Stimulated activated CD8-positive, alpha-beta memory T cell treated with anti-CD3 and anti-CD28 coated beads, Interleukin-4, amount 100 ng/mL, for 24 hours (primary cell): ENCODE data around the gene RAC3.

ENCODE experiments used
- DNase-seq: peaks from one replicate; pipeline ENCODE4 v3.0.0-alpha.2; 2020; ENCODE audit warnings: low read depth

RAC3 gene

DNA sequence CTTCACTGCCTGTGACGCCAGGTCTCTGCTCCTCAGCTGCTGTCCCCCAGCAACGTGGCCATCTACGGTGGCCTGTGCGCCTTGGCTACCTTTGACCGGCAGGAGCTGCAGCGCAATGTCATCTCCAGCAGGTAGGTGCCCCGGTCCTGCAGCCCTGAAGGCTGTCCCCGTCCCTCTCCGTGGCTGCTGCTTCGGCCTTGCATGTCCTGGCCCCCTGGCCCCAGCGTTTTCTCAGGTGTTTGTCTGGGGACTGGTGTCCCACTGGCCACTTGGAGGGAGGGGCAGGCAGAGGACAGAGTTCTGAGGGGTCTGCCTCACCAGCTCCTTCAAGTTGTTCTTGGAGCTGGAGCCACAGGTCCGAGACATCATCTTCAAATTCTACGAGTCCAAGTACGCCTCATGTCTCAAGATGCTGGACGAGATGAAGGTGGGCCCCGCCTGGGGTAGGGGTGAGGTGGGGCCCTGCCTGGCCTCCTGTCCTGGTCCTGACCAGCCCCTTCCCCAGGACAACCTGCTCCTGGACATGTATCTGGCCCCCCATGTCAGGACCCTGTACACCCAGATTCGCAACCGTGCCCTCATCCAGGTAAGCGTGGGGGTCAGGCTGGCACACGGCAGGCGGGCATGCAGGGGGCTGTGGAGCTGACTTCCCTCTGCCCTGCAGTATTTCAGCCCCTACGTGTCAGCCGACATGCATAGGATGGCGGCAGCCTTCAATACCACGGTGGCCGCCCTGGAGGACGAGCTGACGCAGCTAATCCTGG lies 24.7 kb downstream of the RAC3 start:
- no peak for DNase-seq

DNA sequence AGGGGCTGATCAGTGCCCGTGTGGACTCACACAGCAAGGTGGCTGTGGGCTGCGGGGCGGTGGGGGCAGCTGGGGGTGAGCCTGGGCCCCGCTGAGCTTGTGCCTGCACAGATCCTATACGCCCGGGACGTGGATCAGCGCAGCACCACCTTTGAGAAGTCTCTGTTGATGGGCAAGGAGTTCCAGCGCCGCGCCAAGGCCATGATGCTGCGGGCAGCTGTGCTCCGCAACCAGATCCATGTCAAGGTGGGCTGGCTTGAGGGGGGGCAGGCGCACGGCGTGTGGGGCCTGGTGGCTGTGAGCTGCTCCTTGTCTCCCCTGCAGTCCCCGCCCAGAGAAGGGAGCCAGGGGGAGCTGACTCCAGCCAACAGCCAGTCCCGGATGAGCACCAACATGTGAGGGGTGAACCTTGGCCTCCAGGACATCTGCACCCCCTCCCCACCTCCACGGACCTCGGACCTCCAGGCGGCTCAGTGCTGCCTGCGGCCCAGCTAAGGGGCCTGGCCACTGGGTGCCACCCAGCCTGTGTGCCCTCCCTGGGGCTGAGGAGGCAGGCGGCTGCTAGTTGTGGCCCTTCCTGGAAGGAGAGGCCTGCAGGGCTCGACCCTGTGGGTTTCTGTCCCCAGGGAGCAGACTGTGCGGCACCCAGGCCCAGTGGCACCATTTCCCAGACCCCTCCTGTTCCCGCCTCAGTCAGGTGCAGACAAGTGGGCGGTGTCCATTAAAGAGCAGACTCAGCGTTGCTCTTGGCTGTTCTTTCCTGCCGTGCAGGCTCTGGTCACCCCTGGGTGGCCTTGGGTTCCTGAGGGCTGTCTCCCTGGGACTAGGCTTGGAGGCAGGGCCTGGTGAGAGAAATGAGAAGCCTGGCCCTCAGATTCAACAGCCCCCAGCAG lies 25.5 kb downstream of the RAC3 start:
- DNase-seq: no peak

DNA sequence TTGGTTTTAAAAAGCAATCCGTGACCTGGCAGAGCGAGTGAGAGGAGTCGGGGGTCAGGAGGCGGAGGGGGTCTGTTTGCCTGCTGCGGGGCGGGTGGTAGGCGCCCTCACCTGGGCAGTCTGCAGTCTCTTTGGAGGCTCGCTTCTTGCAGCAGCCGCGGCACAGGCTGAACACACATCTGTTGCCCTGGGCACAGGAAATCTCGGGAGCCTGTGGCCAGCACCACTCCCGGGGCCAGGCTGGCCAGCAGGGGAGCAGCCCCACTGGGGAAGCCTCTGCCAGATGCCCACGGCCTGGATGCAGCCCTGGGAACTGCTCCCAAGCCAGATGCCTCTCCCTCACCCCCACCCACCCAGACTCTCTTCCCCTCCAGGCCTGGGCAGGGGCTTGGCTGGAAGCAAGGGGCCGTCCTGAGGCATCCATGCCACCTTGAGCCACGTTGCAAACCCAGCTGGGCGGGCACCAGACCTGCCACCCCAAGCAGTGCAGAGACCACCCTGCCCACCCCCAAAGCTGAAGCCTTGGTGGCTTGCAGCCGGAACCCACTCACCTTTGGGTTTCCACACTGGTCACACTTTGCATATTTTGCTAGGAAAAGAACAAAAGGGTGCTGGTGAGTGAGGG lies 26.9 kb downstream of the RAC3 start:
- DNase-seq: no peak

DNA sequence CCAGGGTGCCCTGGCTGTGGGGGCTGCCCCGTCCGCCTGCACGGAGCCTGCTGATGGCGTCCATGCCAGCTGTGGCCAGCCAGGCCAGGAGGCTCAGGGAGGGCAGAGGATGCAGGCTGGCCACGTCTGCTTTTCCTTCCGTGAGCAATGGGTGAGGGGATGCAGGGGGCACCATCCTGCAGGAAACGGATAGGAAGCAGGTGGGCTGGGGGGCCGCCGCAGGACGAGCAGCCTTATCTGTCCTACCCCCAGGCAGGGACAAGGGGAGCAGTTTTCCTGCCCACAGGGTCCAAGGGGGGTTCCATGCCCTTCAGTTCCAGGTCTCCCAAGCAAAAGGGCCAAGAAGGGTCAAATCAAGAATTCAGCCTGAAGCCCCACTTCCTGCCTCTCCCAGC lies 27.4 kb downstream of the RAC3 start:
- DNase-seq: no peak

DNA sequence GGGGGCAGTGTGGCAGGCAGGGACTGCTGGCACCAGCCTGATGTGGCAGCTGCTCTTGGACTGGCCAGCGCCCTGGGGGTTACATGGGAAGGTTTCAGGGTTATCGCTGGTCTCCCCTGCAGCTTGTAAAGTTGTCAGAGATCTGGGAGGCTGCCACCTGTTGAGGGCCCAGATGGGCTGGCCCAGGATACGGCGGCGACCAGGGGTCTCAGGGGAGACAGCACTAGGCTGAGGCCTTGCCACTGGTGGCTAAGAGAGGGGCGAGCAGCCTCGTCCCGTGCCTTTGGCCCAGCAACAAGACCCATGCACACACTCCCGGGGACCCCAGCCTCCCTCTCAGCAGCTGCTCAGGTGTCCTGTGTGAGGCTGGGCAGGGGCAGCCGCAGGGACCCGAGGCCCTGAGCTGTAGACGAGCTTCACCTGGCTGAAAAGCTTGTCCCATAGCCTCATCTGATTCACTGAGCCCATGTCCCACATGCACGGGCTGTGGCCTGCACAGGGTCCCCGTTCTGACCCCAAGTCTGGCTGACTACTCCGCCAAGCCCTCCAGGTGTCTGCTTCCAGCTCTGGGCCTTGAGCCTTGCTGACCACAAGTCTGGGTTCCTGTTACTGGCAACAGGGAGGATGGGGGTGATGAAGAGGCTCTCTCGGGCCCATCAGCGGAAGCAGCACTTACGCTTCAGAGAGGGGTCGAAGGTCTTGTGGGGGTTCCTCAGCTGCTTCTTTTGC lies 28.0 kb downstream of the RAC3 start:
- no peak for DNase-seq

DNA sequence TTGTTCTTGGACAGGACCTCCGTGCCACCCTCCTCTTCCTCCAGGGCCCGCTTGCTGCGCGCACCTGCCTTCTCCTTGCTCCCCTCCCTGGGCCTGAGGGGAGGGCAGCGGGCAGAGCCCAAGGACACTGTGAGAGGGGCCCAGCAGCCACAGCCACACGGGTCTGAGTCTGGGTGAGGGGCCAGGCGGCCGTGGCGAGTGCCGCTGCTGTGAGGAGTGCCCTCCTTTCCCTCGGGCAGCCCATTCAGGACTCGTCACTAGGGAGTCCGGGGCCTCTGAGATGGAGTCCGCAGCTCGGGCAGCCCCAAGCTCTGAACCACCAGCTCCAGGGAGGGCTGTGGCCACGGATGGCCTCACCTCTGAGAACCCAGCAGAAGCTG lies 28.5 kb downstream of the RAC3 start:
- no peak for DNase-seq

DNA sequence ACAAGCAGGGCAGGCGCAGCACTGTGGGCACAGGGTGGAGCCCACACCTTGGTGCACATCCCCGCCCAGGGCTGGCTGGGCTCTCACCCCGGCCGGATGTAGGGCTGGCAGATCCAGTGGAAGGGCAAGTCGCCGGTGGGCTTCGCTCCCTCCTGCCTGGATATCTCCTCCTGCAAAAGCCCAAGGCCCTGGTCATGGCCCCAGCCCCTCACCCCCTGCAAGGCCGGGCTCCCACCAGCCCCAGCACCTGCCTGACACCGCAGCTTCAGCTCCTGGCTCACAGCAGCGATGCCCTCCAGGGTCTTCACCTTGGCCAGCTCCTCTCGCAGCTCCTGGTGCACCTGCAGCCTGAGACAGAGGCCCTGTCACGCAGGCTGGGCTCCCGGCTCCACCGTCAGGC lies 29.1 kb downstream of the RAC3 start:
- DNase-seq: no peak

DNA sequence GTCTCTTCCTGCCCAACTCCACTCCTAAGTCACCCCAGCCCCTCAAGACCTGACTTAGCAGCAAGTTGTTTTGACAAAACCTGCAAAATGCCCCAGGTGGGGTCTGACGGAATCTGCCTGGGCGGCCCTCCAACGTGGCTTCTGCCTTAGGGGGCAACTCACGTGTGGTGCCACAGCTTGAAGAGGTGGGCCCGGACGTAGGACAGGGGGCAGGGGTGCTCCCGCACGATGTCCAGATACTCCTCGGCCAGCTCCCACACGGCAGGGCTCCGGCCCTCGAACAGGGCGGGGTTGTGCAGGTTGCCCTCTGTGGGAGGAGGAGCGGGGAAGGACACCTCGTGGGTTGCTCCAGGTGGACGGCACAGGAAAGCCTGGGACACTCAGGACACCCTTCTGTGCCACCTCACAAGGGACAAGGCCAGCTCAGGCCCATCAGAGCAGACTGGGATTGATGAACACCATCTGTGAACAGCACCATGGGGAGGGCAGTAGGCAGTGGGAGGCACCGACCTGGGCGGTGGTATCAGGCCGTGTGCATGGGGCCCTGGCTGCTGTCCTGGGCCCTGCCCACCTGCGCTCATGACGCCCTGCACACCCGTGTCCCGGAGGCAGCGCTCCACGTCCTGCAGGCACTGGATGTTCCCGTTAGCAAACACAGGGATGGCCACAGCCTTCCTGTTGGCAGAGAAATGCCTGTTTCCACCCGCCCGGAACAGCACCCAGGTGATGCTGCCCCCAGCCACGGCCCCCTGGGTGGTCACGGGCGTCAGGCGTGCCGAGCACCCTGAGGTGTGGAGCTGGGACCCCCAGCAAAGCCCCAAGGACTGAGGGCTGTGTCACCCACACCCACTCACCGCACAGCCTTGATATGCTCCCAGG lies 29.8 kb downstream of the RAC3 start:
- no peak for DNase-seq

DNA sequence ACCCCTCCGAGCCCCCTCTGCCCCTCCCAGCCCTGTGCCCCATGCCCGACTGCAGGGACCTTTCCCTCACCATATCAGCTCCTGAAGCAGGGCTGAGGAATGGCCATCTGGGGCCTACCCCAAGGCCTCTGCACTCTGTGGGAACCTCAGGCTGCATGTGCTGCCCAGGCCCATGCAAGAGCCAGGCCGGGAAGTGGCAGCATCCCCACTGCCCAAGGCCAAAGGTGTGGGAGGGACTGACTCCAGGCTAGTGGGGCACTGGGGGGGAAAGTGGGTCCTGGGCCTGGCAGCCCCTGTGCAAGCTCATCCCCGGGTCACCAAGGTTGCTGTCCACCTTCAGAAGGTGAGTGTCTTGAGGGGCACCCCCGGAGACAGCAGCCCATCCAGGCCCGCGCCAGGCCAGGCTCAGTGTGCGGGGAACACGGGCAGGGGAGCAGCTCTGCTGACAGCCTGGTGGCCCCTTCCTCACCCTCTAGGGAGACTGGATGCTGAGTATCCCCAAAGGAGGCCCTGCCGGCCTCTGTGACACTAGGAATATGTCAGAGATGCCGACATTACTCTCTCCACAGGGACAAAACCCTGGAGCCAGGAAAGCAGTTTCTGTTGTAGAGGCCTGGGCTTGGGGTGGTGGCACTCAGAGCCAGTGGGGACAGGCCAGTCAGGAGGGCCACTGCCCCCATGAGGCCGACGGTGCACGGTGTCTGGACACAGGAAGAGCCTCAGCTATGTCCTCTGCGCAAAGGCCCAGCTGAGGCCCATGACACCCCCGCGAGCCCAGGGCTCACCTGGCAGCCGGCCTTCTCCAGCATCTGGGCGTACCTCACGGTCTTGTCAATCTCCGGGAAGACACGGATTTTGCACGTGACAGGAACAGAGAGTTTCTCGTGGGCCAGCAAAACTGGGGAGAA lies 30.9 kb downstream of the RAC3 start:
- DNase-seq: no peak

DNA sequence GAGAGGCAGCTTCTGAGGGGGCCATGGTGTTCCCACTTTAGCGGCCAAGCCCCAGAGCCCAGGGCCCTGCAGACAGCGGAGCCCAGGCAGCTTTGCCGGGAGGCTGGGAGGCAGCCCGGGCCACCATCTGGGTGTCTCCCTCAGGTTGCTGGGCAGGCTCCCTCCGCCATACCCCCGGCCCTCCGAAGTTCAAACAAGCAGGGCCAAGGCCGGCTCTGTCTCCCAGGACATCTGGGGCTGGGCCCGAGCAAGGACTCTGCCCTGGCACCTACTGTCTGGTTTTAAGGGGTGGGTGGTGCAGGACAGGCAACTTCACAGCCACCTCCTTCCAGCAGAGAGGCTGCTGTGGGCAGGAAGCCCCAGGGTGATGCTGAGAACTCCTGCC lies 31.5 kb downstream of the RAC3 start:
- DNase-seq: no peak

DNA sequence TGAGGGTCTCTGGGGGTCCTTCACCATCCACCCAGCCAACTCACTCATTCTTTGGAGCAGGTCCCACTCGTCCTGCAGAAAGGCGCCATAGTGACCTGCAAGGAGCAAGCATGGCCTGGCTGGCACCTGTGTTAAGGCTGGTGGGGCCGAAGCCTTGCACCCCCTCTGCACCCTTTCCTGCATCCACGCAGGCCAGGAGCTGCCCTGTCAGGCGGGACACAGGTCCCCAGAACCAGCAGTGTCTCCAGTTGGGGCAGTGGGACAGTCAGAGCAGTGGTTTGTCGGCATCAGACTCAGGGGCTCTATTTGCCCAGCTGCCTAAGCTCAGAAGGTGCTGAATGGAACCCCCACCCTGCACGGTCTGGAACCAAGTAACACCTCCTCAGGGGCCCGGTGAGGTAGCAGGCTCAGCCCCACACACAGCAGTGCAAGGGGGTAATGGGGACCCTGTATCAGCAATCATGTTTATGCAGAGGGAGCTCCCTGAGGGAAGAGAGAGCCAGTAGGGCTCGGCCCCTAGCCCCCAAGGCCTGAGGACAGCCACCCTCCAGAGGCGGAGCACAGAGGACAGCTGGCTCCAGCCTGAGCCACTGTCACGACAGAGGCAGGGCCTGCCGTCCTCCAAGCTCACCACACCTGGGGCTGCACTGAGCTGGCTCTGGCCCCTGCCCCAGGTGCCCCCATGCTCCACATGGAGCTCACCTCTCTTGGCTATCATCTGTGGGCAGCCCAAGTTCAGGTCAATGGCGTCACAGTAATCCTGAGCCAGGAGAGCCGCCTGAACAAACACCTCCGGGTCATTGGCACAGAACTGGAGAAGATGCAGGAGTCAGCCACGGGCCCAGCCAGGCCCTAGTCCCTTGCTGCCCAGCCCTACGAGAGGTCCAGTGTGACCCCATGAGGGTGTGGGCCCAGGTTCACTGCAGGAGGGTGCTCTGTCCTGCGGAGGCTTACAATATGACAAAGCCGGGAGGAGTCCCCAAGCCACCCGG lies 32.2 kb downstream of the RAC3 start:
- no peak for DNase-seq

DNA sequence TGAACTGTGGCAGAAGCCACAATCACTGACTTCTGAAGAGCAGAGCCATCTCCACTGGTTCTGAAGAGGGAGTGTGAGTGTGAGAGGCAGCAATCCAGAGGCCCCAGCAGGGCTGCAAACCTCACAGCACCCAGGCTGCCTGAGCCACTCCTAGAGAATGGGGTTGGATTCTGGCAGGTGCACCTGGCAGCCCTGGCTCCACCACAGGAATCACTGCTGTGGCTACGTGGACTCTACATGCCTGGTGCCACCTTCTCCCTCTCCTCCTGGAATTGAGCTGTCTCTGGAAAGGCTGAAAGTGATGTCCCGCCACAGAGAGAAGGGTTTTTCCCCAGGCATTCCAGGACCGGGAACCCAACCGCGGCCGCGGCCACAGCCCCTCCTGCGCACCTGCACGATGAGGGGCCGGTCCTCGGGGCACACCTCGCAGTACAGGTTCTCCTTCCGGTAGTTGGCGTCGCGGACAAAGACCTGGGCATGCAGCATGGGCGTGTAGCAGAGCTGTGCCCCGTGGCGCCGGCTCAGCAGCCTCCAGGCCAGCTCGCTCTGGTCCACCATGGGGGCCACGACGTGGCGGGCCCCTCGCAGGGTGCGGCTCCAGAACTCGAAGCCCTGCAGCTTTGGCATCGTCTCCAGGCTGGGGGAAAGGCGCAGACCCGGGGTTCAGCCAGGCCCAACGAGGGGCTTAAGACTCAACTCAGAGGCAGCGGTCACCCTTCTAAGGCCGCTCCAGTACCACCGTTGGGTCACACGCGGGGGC lies 33.1 kb downstream of the RAC3 start:
- no peak for DNase-seq

DNA sequence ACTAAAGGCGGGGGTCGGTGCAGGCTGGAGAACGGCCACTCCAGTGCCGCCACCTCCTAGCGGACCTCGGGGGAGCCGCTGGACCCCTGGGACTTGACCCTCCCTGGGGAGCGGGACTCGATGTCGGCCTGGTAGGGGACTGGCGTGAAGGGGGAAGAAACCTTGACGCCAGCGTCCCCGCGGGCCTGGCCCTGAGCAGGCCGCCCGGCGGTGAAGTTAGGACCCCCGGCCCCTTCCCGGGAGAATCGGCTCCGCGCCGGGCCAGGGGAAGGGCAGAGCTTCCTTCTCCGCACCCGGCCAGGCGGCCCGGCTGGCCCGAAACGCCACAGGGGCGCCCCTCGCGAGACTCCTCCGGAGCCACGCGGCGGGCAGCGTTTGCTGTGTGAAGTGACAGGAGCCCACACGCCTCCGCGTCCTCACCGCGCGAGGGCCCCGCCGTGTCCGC lies 33.7 kb downstream of the RAC3 start:
- no peak for DNase-seq

DNA sequence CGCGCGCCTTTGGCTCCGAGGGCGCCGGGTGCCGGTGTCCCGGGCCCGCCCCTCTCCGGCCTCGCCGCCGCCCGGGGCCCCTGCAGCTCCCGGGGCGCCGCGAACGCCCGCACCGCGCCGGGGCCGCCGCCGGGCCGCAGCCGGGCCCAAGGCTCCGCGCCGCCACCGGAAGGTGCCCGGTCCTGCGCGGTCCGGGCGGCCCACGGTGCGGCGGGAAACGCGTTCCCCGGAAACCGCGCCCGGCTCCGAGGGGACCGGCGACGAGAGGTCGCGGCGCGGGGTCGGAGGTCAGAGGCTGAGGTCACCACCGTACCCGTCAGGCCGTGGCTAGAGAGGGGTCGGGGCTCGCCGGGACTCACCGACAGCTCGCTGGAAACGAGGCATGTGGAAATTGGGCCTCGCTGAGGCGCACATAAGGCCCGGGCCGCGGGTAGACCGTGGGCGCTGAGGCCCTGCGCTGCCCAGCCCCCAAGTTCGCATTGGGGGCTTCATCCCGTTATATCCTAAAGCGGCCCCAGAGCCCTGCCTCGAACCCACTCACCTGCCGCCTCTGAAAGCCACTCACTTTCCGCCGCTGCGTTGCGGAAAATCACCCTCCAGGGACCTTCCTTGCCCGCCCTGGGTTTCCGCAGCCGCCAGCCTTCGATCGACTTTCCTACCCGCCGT lies 34.3 kb downstream of the RAC3 start, which contains the start of gene DUS1L:
TSS of gene DUS1L (minus strand) at position 167 of the 666 bp plus-strand sequence. CDS start 745 bp downstream, outside the sequence.
- DNase-seq: peak; percentile 58

DNA sequence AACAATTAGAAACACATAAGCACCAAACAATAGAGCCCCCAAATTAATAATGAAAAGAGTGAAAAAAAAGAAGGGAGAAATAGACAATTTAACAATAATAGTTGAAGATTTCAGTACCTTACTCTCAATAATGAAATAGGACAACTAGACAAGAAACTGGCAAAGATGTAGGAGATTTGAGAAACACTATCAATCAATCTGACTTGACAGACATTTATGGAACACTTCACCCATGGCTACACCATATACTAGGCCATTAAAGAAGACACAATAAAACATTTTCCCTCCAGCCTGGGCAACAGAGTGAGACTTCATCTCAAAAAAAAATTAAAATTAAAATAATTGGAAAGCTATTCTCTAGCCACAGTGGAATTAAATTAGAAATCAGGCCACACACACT lies 39.1 kb downstream of the RAC3 start:
- no peak for DNase-seq

DNA sequence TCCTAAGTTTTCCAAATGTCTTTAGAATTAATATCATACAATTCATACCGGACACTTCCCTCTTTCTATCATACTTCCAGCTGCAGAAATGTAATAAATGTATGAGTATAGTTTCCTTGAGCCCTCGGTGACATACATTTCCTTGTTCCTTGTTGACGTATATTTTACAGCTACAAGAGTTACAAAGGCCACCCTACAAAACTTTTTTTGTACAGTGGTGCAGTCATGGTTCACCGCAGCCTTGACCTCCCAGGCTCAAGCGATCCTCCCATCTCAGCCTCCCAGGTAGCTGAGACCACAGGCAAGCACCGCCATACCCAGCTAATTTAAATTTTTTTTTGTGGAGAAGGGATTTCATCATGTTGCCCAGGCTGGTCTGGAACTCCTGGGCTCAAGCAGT lies 41.3 kb downstream of the RAC3 start:
- DNase-seq: no peak

DNA sequence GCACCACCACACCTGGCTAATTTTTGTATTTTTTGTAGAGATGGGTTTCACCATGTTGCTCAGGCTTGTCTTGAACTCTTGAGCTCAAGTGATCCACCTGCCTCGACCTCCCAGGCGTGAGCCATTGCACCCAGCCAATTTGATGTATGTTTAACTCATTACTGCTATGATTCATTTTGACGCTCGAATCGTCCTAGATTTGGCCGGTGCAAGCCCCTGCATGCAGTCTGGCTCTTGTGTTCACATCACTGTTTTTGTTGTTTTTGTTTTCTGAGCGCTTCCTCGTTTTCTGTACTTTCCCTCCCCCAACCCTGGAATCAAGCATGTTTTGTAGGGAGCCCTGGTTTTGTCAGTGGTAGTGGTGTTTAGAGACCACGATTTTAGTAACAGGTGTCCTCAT lies 42.0 kb downstream of the RAC3 start:
- DNase-seq: no peak
